BE2C (cell line): ENCODE data around the gene RNF113B.

ENCODE experiments used
- DNase-seq: peaks from one replicate; pipeline ENCODE4 v3.0.0-alpha.2; 2020
- H3K27me3 ChIP-seq: fragments of 250-450 bp; sonication (Bioruptor Pico); 2 replicates; pipeline ENCODE4 v1.5.1; 2020; ENCODE audit warnings: mild to moderate bottlenecking
- H3K36me3 ChIP-seq: fragments of 250-450 bp; sonication (Bioruptor Pico); 2 replicates; pipeline ENCODE4 v1.5.1; 2020; ENCODE audit warnings: mild to moderate bottlenecking
- H3K4me1 ChIP-seq: fragments of 250-450 bp; sonication (Bioruptor Pico); 2 replicates; pipeline ENCODE4 v1.5.1; 2020
- H3K4me3 ChIP-seq: 2 replicates; pipeline ENCODE4 v1.5.1; 2011; ENCODE audit warnings: low read depth, low read length
- H3K9me3 ChIP-seq: fragments of 250-450 bp; sonication (Bioruptor Pico); 2 replicates; pipeline ENCODE4 v1.5.1; 2020
- TF ChIP-seq, protein P1 (sequence below): IDR thresholded peaks from 2 replicates; pipeline ENCODE4 v1.5.1; 2012; ENCODE audit warnings: mild to moderate bottlenecking, low read depth, low read length

RNF113B gene

DNA sequence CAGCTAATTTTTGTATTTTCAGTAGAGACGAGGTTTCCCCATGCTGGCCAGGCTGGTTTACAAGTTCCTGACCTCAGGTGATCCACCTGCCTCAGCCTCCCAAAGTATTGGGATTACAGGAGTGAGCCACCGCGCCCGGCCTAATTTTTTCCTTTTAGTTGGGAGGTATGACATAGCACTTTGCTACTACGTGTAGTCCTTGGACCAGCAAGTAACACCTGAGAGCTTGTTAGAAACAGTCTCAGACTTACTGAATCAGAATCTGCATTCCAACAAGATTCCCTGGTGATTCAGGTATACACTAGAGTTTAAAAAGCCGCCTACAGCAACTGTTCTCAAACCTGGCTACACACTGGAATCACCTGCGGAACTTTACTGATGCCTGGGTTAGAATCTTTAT, 36.0 kb downstream of the RNF113B start:
- no peak for DNase-seq
- no peaks in the 10 kb centered on the region for H3K9me3 ChIP-seq
- H3K4me3 ChIP-seq = no peak overlapping the region
- no peaks in the 10 kb centered on the region; the same call in 1 of the 2 replicates for H3K27me3 ChIP-seq
- H3K4me1 ChIP-seq = no peaks in the 10 kb centered on the region; the same call in 1 of the 2 replicates
- TF ChIP-seq, protein P1, sequence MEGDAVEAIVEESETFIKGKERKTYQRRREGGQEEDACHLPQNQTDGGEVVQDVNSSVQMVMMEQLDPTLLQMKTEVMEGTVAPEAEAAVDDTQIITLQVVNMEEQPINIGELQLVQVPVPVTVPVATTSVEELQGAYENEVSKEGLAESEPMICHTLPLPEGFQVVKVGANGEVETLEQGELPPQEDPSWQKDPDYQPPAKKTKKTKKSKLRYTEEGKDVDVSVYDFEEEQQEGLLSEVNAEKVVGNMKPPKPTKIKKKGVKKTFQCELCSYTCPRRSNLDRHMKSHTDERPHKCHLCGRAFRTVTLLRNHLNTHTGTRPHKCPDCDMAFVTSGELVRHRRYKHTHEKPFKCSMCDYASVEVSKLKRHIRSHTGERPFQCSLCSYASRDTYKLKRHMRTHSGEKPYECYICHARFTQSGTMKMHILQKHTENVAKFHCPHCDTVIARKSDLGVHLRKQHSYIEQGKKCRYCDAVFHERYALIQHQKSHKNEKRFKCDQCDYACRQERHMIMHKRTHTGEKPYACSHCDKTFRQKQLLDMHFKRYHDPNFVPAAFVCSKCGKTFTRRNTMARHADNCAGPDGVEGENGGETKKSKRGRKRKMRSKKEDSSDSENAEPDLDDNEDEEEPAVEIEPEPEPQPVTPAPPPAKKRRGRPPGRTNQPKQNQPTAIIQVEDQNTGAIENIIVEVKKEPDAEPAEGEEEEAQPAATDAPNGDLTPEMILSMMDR = no peak
- H3K36me3 ChIP-seq = no peaks in the 10 kb centered on the region

DNA sequence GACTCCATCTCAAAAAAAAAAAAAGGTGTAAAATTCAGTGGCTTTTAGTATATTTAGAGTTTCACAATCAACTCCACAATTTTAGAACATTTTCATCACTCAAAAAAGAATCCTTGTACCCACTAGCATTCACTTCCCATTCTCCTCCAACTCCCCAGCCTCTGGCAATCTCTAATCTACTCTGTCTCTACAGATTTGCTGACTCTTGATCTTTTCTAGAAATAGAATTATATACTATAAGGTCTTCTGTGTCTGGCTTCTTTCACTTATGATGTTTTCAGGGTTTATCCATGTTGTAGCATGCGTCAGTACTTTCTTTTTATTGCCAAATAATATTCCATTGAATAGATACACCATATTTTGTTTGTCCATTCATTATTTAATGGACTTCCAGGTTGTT, 42.2 kb downstream of the RNF113B start:
- Histone ChIP-seq H3K27me3 (no peaks in the 10 kb centered on the region), H3K9me3 (no peaks in the 10 kb centered on the region), H3K4me1 (no peaks in the 10 kb centered on the region), H3K4me3 (no peak overlapping the region), H3K36me3 (no peaks in the 10 kb centered on the region)
- TF ChIP-seq, protein P1 = no peak
- no peak for DNase-seq

DNA sequence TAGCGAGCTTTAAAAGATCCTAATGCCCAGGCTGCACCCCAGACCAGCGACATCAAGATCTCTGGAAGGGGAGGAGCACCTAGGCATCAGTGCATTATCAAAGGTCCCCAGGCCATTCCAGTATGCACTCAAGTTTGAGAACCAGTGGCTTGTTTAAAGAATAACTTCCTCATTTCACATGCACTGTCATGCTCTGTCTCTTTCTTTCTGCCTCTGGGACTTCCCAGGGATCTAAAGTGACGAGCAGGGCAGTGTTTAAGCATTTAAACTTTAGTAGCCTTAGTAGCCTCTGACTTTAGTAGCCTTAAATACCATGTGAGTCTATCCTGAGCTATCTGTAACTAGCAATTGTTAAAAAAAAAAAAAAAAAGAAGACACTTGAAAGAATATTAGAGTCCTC, 43.1 kb downstream of the RNF113B start:
- TF ChIP-seq, protein P1 = no peak
- Histone ChIP-seq H3K36me3 (no peaks in the 10 kb centered on the region), H3K4me3 (no peak overlapping the region), H3K4me1 (no peaks in the 10 kb centered on the region), H3K27me3 (no peaks in the 10 kb centered on the region), H3K9me3 (no peaks in the 10 kb centered on the region)
- DNase-seq = no peak

DNA sequence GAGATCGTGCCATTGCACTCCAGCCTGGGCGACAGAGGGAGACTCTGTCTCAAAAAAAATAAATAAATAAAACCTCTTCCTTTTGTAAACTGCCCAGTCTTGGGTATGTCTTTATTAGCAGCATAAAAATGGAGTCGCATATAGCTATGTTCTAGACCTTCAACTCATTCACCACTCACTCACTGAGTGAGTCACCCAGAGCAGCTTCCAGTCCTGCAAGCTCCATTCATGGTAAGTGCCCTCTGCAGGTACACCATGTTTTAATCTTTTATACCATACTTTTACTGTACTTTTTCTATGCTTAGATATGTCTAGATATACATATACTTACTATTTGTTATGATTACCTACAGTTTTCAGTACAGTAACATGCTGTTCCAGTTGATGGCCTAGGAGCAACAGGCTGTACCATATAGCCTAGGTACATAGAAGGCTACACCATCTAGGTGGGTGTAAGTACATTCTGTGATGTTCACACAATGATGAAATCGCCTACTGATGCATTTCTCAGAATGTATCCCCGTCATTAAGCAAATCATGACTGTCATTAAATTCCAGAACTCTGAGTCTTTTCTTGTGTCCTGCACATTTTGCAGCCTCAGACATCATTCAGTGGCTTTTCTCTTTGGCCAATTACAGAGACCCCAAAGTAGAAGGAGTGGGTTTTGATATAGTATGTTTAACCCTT, 47.9 kb downstream of the RNF113B start:
- H3K27me3 ChIP-seq = no peaks in the 10 kb centered on the region
- DNase-seq = no peak
- TF ChIP-seq, protein P1 = no peak

More for the DNA sequence above, 47.9 kb downstream of the RNF113B start:
- Histone ChIP-seq H3K4me3 (no peak overlapping the region), H3K9me3 (no peaks in the 10 kb centered on the region; the same call in 1 of the 2 replicates), H3K36me3 (no peaks in the 10 kb centered on the region), H3K4me1 (no peaks in the 10 kb centered on the region; the same call in 1 of the 2 replicates)
